Activated naive CD4-positive, alpha-beta T cell (primary cell): ENCODE data around the gene CMIP.

Experiments used
- DNase-seq, 4 experiments: peaks; one replicate each; lab custom pipeline; 2025; lab: John Stamatoyannopoulos, UW

The CMIP gene

GRCh38 chr16:81462683-81463082, 18.1 kb downstream of the CMIP start:
- no peak for DNase-seq

GRCh38 chr16:81463296-81463890, 18.8 kb downstream of the CMIP start:
- no peak for DNase-seq

- no peak for DNase-seq
Measured at GRCh38 chr16:81464279-81464678, 19.7 kb downstream of the CMIP start.

GRCh38 chr16:81465375-81465943, 20.9 kb downstream of the CMIP start:
- DNase-seq, result no peak

- DNase-seq, result no peak
Measured at GRCh38 chr16:81466356-81466980, 21.9 kb downstream of the CMIP start.

GRCh38 chr16:81467072-81467471, 22.5 kb downstream of the CMIP start:
- DNase-seq, result no peak

GRCh38 chr16:81467815-81468214, 23.2 kb downstream of the CMIP start:
- DNase-seq, result no peak

GRCh38 chr16:81468269-81468902, 23.8 kb downstream of the CMIP start:
- no peak for DNase-seq

- DNase-seq, result no peak
Measured at GRCh38 chr16:81469183-81469677, 24.6 kb downstream of the CMIP start.

GRCh38 chr16:81469710-81470535, 25.3 kb downstream of the CMIP start:
- DNase-seq, result peak in 1 of 4 experiments; percentile 15

- no peak for DNase-seq
Measured at GRCh38 chr16:81470796-81471636, 26.4 kb downstream of the CMIP start.

GRCh38 chr16:81471882-81472281, 27.3 kb downstream of the CMIP start:
- DNase-seq, result no peak

- no peak for DNase-seq
Measured at GRCh38 chr16:81472391-81472790, 27.8 kb downstream of the CMIP start.

- no peak for DNase-seq
Measured at GRCh38 chr16:81473066-81473488, 28.5 kb downstream of the CMIP start.

GRCh38 chr16:81473558-81473957, 28.9 kb downstream of the CMIP start:
- no peak for DNase-seq

- no peak for DNase-seq
Measured at GRCh38 chr16:81473969-81474959, 29.7 kb downstream of the CMIP start.

GRCh38 chr16:81477697-81478693, 33.4 kb downstream of the CMIP start:
- no peak for DNase-seq

- no peak for DNase-seq
Measured at GRCh38 chr16:81478876-81479511, 34.4 kb downstream of the CMIP start.
